Stimulated activated CD8-positive, alpha-beta memory T cell treated with anti-CD3 and anti-CD28 coated beads, Interleukin-15, amount 100 ng/mL, for 1 hour (primary cell): ENCODE results near the gene TPRA1.

ENCODE experiments used
- DNase-seq: peaks from one replicate; pipeline ENCODE4 v3.0.0-alpha.2; 2020; ENCODE audit warnings: low read depth

Gene TPRA1

GRCh38 chr3:127590282-127590592, 296 bp downstream of the TPRA1 start:
- DNase-seq = no peak

GRCh38 chr3:127589600-127590281, 792 bp downstream of the TPRA1 start:
- DNase-seq = no peak

GRCh38 chr3:127588806-127589577, 1.5 kb downstream of the TPRA1 start:
- no peak for DNase-seq

GRCh38 chr3:127587876-127588275, 2.7 kb downstream of the TPRA1 start:
- DNase-seq = no peak

- no peak for DNase-seq
These were observed 4.6 kb downstream of the TPRA1 start for GRCh38 chr3:127585813-127586413.

- no peak for DNase-seq
These were observed 5.2 kb downstream of the TPRA1 start for GRCh38 chr3:127585163-127585812.

- DNase-seq = no peak
These were observed 5.8 kb downstream of the TPRA1 start for GRCh38 chr3:127584734-127585133.

GRCh38 chr3:127580327-127581060, 10.0 kb downstream of the TPRA1 start:
- no peak for DNase-seq

GRCh38 chr3:127578802-127579201, 11.7 kb downstream of the TPRA1 start:
- no peak for DNase-seq

- no peak for DNase-seq
These were observed 12.4 kb downstream of the TPRA1 start for GRCh38 chr3:127578168-127578567.

GRCh38 chr3:127577448-127577847, 13.1 kb downstream of the TPRA1 start:
- DNase-seq = no peak

- DNase-seq = peak; percentile 64
These were observed 15.4 kb downstream of the TPRA1 start for GRCh38 chr3:127574880-127575878.

GRCh38 chr3:127573912-127574311, 16.6 kb downstream of the TPRA1 start:
- no peak for DNase-seq

GRCh38 chr3:127573401-127573800, 17.1 kb downstream of the TPRA1 start:
- no peak for DNase-seq

GRCh38 chr3:127572735-127573134, 17.8 kb downstream of the TPRA1 start:
- no peak for DNase-seq

GRCh38 chr3:127572186-127572585, 18.3 kb downstream of the TPRA1 start:
- no peak for DNase-seq

GRCh38 chr3:127570520-127570919, 20.0 kb downstream of the TPRA1 start:
- DNase-seq = no peak

GRCh38 chr3:127569160-127569559, 21.4 kb downstream of the TPRA1 start:
- DNase-seq = no peak

GRCh38 chr3:127568586-127568985, 21.9 kb downstream of the TPRA1 start:
- DNase-seq = no peak

GRCh38 chr3:127566833-127567232, 23.7 kb downstream of the TPRA1 start:
- no peak for DNase-seq

- DNase-seq = no peak
These were observed 24.8 kb downstream of the TPRA1 start for GRCh38 chr3:127565711-127566110.
